ENCODE results near the gene EVX2.

DNA sequence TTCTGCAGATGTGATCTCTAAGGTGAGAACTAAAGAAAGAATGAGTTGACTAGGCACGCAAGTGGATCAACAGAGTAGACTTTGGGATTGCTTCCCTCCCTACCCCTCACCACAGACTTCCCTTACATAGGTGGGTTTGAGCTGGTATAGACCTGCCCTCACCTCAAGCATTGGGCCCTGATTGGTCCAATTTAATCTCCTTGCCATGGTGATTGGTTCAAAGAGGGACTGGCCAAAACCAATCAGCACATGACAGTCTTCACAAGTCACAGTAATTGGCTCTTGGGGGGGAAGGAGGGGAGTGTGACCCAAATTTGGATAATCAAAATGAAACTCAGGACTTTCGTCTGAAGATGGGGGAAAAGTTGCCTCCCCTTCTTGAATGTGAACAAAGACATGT is 45.1 kb downstream of the EVX2 start:
- TF ChIP-seq, protein P1, sequence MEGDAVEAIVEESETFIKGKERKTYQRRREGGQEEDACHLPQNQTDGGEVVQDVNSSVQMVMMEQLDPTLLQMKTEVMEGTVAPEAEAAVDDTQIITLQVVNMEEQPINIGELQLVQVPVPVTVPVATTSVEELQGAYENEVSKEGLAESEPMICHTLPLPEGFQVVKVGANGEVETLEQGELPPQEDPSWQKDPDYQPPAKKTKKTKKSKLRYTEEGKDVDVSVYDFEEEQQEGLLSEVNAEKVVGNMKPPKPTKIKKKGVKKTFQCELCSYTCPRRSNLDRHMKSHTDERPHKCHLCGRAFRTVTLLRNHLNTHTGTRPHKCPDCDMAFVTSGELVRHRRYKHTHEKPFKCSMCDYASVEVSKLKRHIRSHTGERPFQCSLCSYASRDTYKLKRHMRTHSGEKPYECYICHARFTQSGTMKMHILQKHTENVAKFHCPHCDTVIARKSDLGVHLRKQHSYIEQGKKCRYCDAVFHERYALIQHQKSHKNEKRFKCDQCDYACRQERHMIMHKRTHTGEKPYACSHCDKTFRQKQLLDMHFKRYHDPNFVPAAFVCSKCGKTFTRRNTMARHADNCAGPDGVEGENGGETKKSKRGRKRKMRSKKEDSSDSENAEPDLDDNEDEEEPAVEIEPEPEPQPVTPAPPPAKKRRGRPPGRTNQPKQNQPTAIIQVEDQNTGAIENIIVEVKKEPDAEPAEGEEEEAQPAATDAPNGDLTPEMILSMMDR (IDR thresholded peaks at IDR 0.05), result no peak
- TF ChIP-seq POLR2A (IDR thresholded peaks at IDR 0.05), result no peak
- no peak for TF ChIP-seq POLR2AphosphoS5 (IDR thresholded peaks at IDR 0.05)

Measured in prostate gland (tissue), 2 donors.